NB4 (cell line): ENCODE data around the gene ATXN2.

Experiments
- MYC ChIP-seq: IDR thresholded peaks from 2 replicates; pipeline ENCODE4 v1.6.1; 2011; ENCODE audit warnings: low read depth, low read length
- POLR2A ChIP-seq: IDR thresholded peaks from 2 replicates; pipeline ENCODE4 v1.6.1; 2011; ENCODE audit warnings: mild to moderate bottlenecking; ENCODE audit not compliant: insufficient read length; ENCODE audit errors: extremely low read depth
- TF ChIP-seq, protein P1 (sequence below): IDR thresholded peaks from one replicate; pipeline ENCODE4 v1.5.1; 2012; ENCODE audit warnings: low read depth, low read length
- TF ChIP-seq, protein P2 (sequence below): IDR thresholded peaks from 2 replicates; pipeline ENCODE4 v1.6.1; 2011; ENCODE audit warnings: low read depth, low read length

DNA sequence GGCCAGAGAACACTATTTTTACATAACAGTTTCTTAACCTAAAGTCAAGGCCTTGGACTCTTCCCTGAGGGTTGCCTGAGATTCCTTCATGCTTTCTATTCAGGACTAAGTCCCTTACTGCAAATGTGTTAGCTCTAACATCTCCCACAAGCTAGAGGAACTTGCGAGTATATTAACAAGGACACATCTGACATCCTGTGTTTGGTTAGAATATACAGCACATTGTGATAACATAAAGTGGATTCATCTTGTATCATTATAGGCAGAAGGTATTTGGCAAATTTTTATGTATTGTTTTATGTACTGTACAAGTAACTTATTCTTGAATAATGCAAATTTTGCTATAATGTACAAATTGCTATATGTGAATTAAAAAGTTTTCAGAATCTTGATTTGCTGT lies 147.9 kb downstream of the ATXN2 start:
- TF ChIP-seq, protein P1, sequence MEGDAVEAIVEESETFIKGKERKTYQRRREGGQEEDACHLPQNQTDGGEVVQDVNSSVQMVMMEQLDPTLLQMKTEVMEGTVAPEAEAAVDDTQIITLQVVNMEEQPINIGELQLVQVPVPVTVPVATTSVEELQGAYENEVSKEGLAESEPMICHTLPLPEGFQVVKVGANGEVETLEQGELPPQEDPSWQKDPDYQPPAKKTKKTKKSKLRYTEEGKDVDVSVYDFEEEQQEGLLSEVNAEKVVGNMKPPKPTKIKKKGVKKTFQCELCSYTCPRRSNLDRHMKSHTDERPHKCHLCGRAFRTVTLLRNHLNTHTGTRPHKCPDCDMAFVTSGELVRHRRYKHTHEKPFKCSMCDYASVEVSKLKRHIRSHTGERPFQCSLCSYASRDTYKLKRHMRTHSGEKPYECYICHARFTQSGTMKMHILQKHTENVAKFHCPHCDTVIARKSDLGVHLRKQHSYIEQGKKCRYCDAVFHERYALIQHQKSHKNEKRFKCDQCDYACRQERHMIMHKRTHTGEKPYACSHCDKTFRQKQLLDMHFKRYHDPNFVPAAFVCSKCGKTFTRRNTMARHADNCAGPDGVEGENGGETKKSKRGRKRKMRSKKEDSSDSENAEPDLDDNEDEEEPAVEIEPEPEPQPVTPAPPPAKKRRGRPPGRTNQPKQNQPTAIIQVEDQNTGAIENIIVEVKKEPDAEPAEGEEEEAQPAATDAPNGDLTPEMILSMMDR, result no peak
- TF ChIP-seq POLR2A (no peak), MYC (no peak)
- TF ChIP-seq, protein P2, sequence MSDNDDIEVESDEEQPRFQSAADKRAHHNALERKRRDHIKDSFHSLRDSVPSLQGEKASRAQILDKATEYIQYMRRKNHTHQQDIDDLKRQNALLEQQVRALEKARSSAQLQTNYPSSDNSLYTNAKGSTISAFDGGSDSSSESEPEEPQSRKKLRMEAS, result no peak
